Stimulated activated memory B cell treated with anti-CD40 and anti-IgM and Interleukin-4, amounts not matched to agents 10 μg/mL and 1 μg/mL and 100 μg/mL, for 72 hours (primary cell): ENCODE measurements around the gene ALPK1.
A peak's percentile ranks its signal among the peaks of the same experiment; 100 is the strongest.
"Not testable (repeated sequence)": the region's sequence is repeated elsewhere in the genome, so short reads cannot be mapped to it uniquely, and the experiment has no call there.

ENCODE experiments used
- ATAC-seq: fragments of 150-1000 bp; cut with Tn5 transposase; 2 replicates; pipeline ENCODE4 v1.10.0; 2021
- H3K27ac Mint-ChIP-seq: one replicate; pipeline ENCODE4 v1.8.0; 2022; ENCODE audit warnings: mild to moderate bottlenecking, mixed read lengths
- H3K27me3 Mint-ChIP-seq: one replicate; pipeline ENCODE4 v1.8.0; 2022; ENCODE audit warnings: mixed read lengths
- H3K36me3 Mint-ChIP-seq: one replicate; pipeline ENCODE4 v1.8.0; 2022; ENCODE audit warnings: mixed read lengths
- H3K4me1 Mint-ChIP-seq: one replicate; pipeline ENCODE4 v1.8.0; 2022; ENCODE audit warnings: mixed read lengths
- H3K4me3 Mint-ChIP-seq: one replicate; pipeline ENCODE4 v1.8.0; 2022; ENCODE audit warnings: mild to moderate bottlenecking, moderate library complexity, mixed read lengths
- H3K9me3 Mint-ChIP-seq: one replicate; pipeline ENCODE4 v1.8.0; 2022; ENCODE audit warnings: mixed read lengths

The ALPK1 gene

DNA sequence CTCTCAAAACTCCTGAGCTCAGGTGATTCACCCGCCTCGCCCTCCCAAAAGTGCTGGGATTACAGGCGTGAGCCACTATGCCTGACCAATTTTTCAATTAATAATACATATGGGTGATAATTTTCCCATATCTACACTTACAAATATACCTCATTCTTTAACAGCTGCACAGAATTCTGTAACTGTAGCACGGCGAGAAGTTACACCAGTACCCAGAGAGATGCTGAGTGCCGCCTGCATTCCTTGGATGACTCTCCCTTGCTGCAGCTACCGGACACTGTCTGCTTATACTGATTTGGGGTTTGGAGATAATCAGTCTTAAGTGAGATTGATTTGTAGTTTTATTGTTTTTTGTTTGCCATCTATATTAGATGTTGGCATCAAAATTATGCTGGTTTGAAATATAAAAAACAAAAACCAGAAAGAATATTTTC, 17.3 kb upstream of the ALPK1 start:
- H3K4me1 Mint-ChIP-seq, result peaks cover 85% of the 10 kb centered on the region
- peak overlapping the region; percentile 87 for H3K27ac Mint-ChIP-seq
- peak overlapping the region; percentile 86 for H3K4me3 Mint-ChIP-seq
- peak; percentile 57 for ATAC-seq
- H3K9me3 Mint-ChIP-seq, result peaks cover 5% of the 10 kb centered on the region
- H3K27me3 Mint-ChIP-seq, result no peaks in the 10 kb centered on the region
- peaks cover 37% of the 10 kb centered on the region for H3K36me3 Mint-ChIP-seq

GRCh38 chr4:112280386-112281056, 16.6 kb upstream of the ALPK1 start:
- Mint-ChIP-seq H3K27me3 (no peaks in the 10 kb centered on the region), H3K4me3 (peak overlapping the region; percentile 86), H3K4me1 (peaks cover 86% of the 10 kb centered on the region), H3K27ac (peak overlapping the region; percentile 87), H3K36me3 (peaks cover 37% of the 10 kb centered on the region), H3K9me3 (peaks cover 5% of the 10 kb centered on the region)
- ATAC-seq, result no peak

GRCh38 chr4:112281895-112282398, 15.2 kb upstream of the ALPK1 start:
- peak overlapping the region; percentile 87 for H3K27ac Mint-ChIP-seq

DNA sequence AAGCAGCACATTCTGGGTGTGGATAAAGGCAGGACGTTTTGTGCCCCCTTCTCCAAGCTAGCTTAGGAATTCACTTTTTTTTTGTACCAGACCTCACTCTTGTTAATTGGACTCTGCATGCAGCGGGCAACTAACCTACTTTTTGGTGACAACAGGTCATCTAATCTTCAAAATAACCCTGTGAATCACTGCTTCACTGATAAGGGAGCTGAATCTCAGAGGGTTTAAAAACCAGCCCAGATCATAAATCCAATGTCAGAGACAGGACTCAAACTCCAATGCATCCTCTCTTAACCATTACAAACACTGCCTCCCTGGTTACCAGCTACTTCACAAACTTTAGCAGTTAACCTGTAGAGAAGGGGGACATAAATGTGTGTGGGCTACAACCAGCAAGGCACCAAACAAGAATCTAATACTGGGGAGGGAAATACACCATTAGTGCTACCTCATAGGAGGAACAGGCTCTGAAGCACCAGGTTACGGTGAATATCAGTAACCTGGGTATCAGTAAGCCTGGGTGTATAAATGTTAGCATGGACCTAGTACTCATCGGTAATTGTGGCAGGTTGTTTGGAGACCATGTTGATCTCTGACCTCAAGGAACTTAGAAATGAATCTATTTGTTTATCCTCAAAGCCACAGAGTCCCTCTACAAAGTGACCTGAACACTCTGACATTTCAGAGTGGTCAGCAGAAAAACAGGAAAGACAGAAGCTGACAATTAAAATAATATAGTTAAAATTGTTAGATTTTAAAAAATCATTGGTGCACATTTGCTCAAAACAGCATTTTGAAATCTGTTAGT, 14.1 kb upstream of the ALPK1 start:
- Mint-ChIP-seq H3K36me3 (peaks cover 19% of the 10 kb centered on the region), H3K27me3 (no peaks in the 10 kb centered on the region), H3K4me1 (peaks cover 89% of the 10 kb centered on the region), H3K4me3 (peak overlapping the region; percentile 77), H3K27ac (peak overlapping the region; percentile 87), H3K9me3 (peaks cover 5% of the 10 kb centered on the region)
- no peak for ATAC-seq

More at GRCh38 chr4:112281895-112282398, 15.2 kb upstream of the ALPK1 start:
- not testable (repeated sequence) for H3K9me3 Mint-ChIP-seq, H3K27me3 Mint-ChIP-seq, H3K4me3 Mint-ChIP-seq, ATAC-seq
- peaks cover 30% of the 10 kb centered on the region for H3K36me3 Mint-ChIP-seq
- H3K4me1 Mint-ChIP-seq, result peaks cover 89% of the 10 kb centered on the region

DNA sequence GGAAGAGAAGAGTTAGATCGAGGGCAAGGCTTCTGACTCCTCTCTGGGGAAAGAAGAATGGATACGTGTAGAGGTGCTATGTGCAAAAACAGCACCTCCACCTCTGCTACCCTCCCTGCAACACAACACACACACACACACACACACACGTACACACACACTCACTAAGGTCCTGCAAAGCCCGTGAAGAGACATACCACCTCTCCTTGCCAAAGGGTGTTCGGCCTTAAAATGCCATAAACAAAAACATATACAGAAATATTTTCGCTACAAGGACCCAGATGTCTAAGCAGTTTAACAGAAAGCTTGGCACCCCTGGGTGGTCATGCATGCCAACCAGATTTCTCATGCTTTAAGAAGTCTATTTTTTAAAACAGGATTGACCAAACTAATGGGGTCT, 13.0 kb upstream of the ALPK1 start:
- ATAC-seq, result no peak
- Mint-ChIP-seq H3K9me3 (peaks cover 5% of the 10 kb centered on the region), H3K4me1 (peaks cover 86% of the 10 kb centered on the region), H3K27me3 (no peaks in the 10 kb centered on the region), H3K4me3 (peak overlapping the region; percentile 95), H3K36me3 (peaks cover 15% of the 10 kb centered on the region), H3K27ac (peak overlapping the region; percentile 87)

DNA sequence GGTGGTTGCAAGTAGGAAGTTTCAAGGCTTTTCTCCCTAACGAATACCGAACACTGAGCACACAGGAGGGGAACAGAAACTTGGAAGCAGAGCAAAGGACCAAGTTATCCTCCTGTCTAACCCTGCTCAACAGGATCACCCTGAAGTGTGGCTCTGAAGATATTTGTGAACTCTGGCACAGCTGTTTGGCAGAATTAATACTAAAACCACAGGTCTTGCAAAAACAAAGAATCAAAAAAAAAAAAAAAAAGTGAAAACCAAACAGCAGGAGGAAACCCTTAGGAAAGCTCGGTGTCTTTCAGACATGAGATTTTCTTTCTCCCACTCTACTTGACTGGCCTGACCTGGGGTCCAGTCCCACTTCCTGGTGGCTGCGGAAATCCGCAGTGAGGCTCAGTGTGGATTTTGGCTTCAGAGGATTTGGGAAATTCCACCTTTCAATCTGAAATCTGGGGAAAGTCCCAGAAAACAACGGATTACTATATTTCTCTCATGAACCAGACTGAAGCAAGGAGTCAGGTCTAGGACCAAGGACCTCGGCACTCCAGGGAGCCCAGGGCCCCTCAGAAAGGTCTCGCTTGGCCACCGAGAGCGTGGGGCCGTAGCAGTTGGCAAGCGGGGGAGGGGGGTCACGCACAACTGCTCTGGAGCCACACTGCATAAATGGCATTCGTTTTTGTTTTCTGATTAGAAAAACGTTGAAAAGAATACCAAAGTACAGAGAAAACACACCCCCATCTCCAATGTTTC, 12.3 kb upstream of the ALPK1 start:
- peaks cover 86% of the 10 kb centered on the region for H3K4me1 Mint-ChIP-seq
- peaks cover 5% of the 10 kb centered on the region for H3K9me3 Mint-ChIP-seq
- H3K27me3 Mint-ChIP-seq, result no peaks in the 10 kb centered on the region
- peak overlapping the region; percentile 87 for H3K27ac Mint-ChIP-seq
- H3K4me3 Mint-ChIP-seq, result peak overlapping the region; percentile 95
- ATAC-seq, result peak; percentile 52
- H3K36me3 Mint-ChIP-seq, result peaks cover 15% of the 10 kb centered on the region

DNA sequence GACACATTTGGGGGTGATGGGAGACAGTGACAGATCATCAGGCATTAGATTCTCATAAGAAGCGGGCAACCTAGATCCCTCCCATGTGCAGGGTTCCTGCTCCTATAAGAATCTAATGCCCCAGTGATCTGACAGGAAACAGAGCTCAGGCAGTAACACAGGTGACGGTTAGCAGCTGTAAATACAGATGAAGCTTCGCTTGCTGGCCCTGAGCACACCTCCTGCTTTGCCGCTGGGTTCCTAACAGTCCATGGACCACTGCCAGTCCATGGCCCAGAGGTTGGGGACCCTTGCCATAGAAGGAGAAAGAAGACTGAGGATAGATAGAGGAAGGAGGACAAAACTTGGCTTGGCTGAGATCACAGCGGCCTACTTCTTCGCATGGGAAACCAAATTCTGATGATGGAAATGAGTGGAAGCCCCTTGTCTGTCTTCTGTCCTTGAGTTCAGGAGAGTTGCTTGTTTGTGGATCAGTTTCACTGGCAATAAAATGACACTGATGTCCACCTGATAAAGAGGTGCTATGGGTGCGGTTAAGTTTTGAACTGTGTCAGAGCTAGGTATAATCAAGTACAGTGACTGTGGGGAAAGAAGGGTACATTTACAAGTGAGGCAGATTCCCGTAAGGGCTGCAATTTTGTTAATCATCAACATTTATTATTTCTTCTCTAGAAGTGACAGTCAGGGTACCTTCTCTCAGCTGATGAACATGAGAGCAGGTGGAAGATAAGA, 9.7 kb upstream of the ALPK1 start:
- no peak for ATAC-seq
- peaks cover 4% of the 10 kb centered on the region for H3K36me3 Mint-ChIP-seq

DNA sequence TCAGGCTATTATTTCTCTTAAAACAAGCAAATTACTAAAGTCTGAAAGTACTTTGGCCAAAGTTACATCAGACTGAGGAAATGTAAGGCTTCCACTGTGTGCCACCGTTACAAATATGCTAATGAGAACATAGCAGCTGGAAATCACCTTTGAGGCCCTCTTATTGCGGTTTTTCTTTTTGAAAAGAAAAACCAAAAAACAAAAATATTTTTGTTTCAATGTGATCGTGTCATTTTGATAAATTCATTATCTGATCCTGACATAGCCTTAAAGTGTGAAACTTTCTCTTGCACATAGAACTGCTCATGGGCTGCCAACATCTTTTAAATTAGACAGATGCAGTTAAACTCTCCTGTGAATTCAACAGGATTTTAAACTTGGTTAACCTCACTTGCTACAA, 8.7 kb upstream of the ALPK1 start:
- H3K4me3 Mint-ChIP-seq, result peak overlapping the region; percentile 17
- peaks cover 57% of the 10 kb centered on the region for H3K4me1 Mint-ChIP-seq
- no peak for ATAC-seq
- H3K27me3 Mint-ChIP-seq, result no peaks in the 10 kb centered on the region
- no peaks in the 10 kb centered on the region for H3K36me3 Mint-ChIP-seq
- no peaks in the 10 kb centered on the region for H3K9me3 Mint-ChIP-seq
- peak overlapping the region; percentile 87 for H3K27ac Mint-ChIP-seq

More for the DNA sequence above, 9.7 kb upstream of the ALPK1 start:
- Mint-ChIP-seq H3K9me3 (peaks cover under 1% of the 10 kb centered on the region), H3K4me3 (peak overlapping the region; percentile 77), H3K27ac (peak overlapping the region; percentile 87), H3K4me1 (peaks cover 67% of the 10 kb centered on the region), H3K27me3 (no peaks in the 10 kb centered on the region)

GRCh38 chr4:112289407-112290253, 7.5 kb upstream of the ALPK1 start:
- Mint-ChIP-seq H3K27me3 (no peaks in the 10 kb centered on the region), H3K9me3 (no peaks in the 10 kb centered on the region), H3K27ac (peak overlapping the region; percentile 87), H3K36me3 (no peaks in the 10 kb centered on the region), H3K4me1 (peaks cover 45% of the 10 kb centered on the region), H3K4me3 (peak overlapping the region; percentile 71)
- no peak for ATAC-seq

GRCh38 chr4:112290341-112290740, 6.8 kb upstream of the ALPK1 start:
- no peak overlapping the region for H3K4me3 Mint-ChIP-seq
- H3K27ac Mint-ChIP-seq, result peak overlapping the region; percentile 87
- no peaks in the 10 kb centered on the region for H3K27me3 Mint-ChIP-seq
- H3K36me3 Mint-ChIP-seq, result no peaks in the 10 kb centered on the region
- peaks cover 41% of the 10 kb centered on the region for H3K4me1 Mint-ChIP-seq
- no peak for ATAC-seq
- no peaks in the 10 kb centered on the region for H3K9me3 Mint-ChIP-seq

DNA sequence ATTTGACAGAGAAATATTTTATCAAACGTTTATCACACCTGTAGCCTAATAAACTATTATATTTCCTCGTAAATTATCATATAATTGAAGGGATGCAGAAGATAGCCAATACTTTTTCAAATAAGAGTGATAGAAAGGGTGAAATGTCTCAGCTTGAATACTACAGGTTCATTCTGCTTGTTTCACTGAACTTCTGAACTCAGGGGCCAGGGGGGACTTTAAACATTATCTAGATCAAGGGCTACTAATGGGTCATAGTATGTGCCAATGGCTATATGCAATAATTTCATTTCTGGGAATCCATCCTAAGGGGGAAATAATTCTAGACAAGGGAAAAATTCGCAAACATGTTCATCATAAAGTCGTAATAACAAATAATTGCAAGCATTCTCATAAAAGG, 2.6 kb downstream of the ALPK1 start:
- ATAC-seq, result no peak
- H3K4me1 Mint-ChIP-seq, result peaks cover 18% of the 10 kb centered on the region
- no peaks in the 10 kb centered on the region for H3K9me3 Mint-ChIP-seq
- H3K4me3 Mint-ChIP-seq, result no peak overlapping the region
- no peaks in the 10 kb centered on the region for H3K27me3 Mint-ChIP-seq
- no peaks in the 10 kb centered on the region for H3K36me3 Mint-ChIP-seq
- H3K27ac Mint-ChIP-seq, result no peak overlapping the region

GRCh38 chr4:112302320-112303274, 5.4 kb downstream of the ALPK1 start:
- no peak overlapping the region for H3K4me3 Mint-ChIP-seq
- H3K27ac Mint-ChIP-seq, result no peak overlapping the region
- peak; percentile 61 for ATAC-seq
- H3K36me3 Mint-ChIP-seq, result no peaks in the 10 kb centered on the region
- H3K27me3 Mint-ChIP-seq, result no peaks in the 10 kb centered on the region
- no peaks in the 10 kb centered on the region for H3K9me3 Mint-ChIP-seq
- H3K4me1 Mint-ChIP-seq, result peaks cover 23% of the 10 kb centered on the region

- H3K27me3 Mint-ChIP-seq, H3K27ac Mint-ChIP-seq, H3K4me3 Mint-ChIP-seq, H3K36me3 Mint-ChIP-seq, H3K9me3 Mint-ChIP-seq, ATAC-seq: not testable (repeated sequence)
- H3K4me1 Mint-ChIP-seq, result peaks cover 14% of the 10 kb centered on the region
Observed at GRCh38 chr4:112305477-112305876, 8.3 kb downstream of the ALPK1 start.
